Right lobe of liver (tissue), 4 donors: ENCODE measurements around the gene MTSS2.

ENCODE experiments used
- CTCF ChIP-seq, 4 donors: fragments of 200-600 bp in 3 of 4; fragments of 450-650 bp in 1 of 4; IDR thresholded peaks; one replicate each; pipeline versions ENCODE4 v1.5.1 to v1.8.0; 2016 to 2022; ENCODE audit warnings: antibody characterized with exemption in 4 of 4, mild to moderate bottlenecking in 2 of 4
- POLR2A ChIP-seq: fragments of 450-650 bp; IDR thresholded peaks from one replicate; pipeline ENCODE4 v1.6.1; 2017; ENCODE audit warnings: antibody characterized with exemption, mild to moderate bottlenecking
- donor health status: DM: no; HTN: no; CAD: no.
- donor health status: DM: no; HTN: no; CAD: no.
- donor health status: DM: no; HTN: yes; CAD: no.

- TF ChIP-seq CTCF (IDR thresholded peaks at IDR 0.05) (no peak), POLR2A (no peak)
Measured at GRCh38 chr16:70691223-70692129, 5.6 kb upstream of the MTSS2 start.
